ENCODE results near the gene NLRC3. TPM values are rescaled to one million over a fixed set of nuclear protein-coding genes. Genes with fewer than 3 reads are reported as not detected.

Gene NLRC3
- total RNA-seq, 1 donor, result under 0.01 TPM

DNA sequence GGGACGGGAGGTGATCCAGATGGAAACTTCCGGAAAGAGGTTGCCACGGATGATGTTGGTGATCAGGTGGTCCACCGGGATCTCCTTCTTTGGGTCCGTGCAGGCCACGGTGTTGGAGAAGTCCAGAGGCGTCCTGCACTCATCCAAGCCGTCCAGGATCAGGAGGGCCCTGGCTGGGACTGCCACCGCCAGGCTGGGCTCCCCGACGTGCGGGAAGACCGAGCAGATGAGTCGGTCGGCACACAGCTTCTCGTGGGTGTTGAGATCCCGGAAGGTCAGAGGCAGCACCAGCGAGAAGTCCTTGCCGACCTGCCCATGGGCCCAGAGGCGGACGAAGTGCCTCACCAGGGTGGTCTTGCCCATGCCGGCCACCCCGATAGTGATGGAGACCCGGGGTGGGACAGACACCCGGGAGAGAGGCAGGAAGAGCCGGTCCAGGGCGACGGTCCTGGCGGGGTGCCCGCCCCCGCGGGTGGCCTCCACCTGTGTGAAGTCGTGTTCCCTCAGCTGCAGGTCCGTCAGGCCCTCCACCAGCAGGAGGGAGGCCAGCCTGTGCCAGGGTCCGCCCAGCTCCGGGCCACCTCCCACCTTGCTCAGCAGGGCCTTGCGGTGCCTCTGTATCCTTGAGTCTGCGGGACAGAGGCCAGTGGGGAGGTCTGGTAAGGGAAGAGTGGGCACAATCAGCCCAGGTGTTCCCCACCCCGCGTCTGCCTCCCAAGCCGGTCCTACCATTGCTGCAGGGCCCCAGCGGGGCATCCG lies 12.9 kb downstream of the NLRC3 start:
- Histone ChIP-seq H3K4me1 (ENCODE audit: insufficient read depth, low read length) (no peaks in the 10 kb centered on the region), H3K36me3 (ENCODE audit: insufficient read depth, low read length) (no peaks in the 10 kb centered on the region), H3K9me3 (ENCODE audit: low read depth, low read length) (no peaks in the 10 kb centered on the region), H3K79me2 (ENCODE audit: insufficient read depth, low read length) (no peaks in the 10 kb centered on the region), H3K4me3 (ENCODE audit: insufficient read depth, low read length) (no peak overlapping the region), H3K4me2 (ENCODE audit: insufficient read depth, low read length) (no peak overlapping the region), H3K27me3 (ENCODE audit: insufficient read depth, low read length) (no peaks in the 10 kb centered on the region), H4K20me1 (ENCODE audit: insufficient read depth, low read length) (no peaks in the 10 kb centered on the region), H3K27ac (ENCODE audit: low read depth, low read length) (no peak overlapping the region), H2AFZ (ENCODE audit: low read length) (no peak overlapping the region)
- no peak for DNase-seq (ENCODE audit: insufficient read length, low spot score, missing footprints)
- no peak for TF ChIP-seq CTCF (IDR thresholded peaks at IDR 0.05; ENCODE audit: extremely low read depth, low read depth, low read length)

- Histone ChIP-seq H2AFZ (ENCODE audit: low read length) (no peak overlapping the region), H3K4me1 (ENCODE audit: insufficient read depth, low read length) (no peaks in the 10 kb centered on the region), H3K4me3 (ENCODE audit: insufficient read depth, low read length) (no peak overlapping the region), H3K4me2 (ENCODE audit: insufficient read depth, low read length) (no peak overlapping the region), H4K20me1 (ENCODE audit: insufficient read depth, low read length) (no peaks in the 10 kb centered on the region), H3K9me3 (ENCODE audit: low read depth, low read length) (no peaks in the 10 kb centered on the region), H3K27me3 (ENCODE audit: insufficient read depth, low read length) (no peaks in the 10 kb centered on the region), H3K79me2 (ENCODE audit: insufficient read depth, low read length) (no peaks in the 10 kb centered on the region), H3K27ac (ENCODE audit: low read depth, low read length) (no peak overlapping the region), H3K36me3 (ENCODE audit: insufficient read depth, low read length) (no peaks in the 10 kb centered on the region)
- TF ChIP-seq CTCF (IDR thresholded peaks at IDR 0.05; ENCODE audit: extremely low read depth, low read depth, low read length), result no peak
- DNase-seq (ENCODE audit: insufficient read length, low spot score, missing footprints), result no peak
These were observed 14.2 kb downstream of the NLRC3 start for GRCh38 chr16:3562914-3563480.

GRCh38 chr16:3561626-3562025 lies 15.6 kb downstream of the NLRC3 start:
- Histone ChIP-seq H3K27me3 (ENCODE audit: insufficient read depth, low read length) (no peaks in the 10 kb centered on the region), H4K20me1 (ENCODE audit: insufficient read depth, low read length) (no peaks in the 10 kb centered on the region), H3K4me2 (ENCODE audit: insufficient read depth, low read length) (no peak overlapping the region), H3K27ac (ENCODE audit: low read depth, low read length) (no peak overlapping the region), H3K4me1 (ENCODE audit: insufficient read depth, low read length) (no peaks in the 10 kb centered on the region), H3K9me3 (ENCODE audit: low read depth, low read length) (no peaks in the 10 kb centered on the region), H3K79me2 (ENCODE audit: insufficient read depth, low read length) (no peaks in the 10 kb centered on the region), H3K4me3 (ENCODE audit: insufficient read depth, low read length) (no peak overlapping the region), H2AFZ (ENCODE audit: low read length) (no peak overlapping the region), H3K36me3 (ENCODE audit: insufficient read depth, low read length) (no peaks in the 10 kb centered on the region)
- no peak for TF ChIP-seq CTCF (IDR thresholded peaks at IDR 0.05; ENCODE audit: extremely low read depth, low read depth, low read length)
- no peak for DNase-seq (ENCODE audit: insufficient read length, low spot score, missing footprints)

DNA sequence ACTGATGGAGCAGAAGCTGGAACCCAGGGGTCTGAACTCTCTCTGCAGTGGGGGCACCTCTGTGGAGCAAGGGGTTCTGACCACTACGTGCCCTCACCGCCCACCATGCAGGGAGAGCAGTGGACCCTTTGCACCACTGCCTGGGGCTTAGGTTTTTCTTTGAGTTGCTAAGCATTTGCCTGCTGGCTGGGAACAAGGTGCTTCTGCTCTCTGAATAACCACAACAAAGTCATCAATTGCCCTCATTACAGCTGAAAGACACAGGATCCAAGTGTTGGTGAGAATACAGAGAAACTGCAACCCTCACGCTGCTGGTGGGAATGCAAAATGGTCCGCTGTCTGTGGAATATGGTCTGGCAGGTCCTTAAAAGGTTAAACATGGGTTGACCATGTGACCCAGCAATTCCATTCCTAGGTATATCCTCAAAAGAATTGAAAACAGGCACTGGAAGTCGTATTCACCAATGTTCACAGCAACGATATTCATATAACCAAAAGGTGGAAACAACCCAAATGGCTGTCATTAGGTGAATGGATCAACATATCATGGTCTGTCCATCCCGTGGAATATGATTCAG lies 22.8 kb downstream of the NLRC3 start:
- no peak for TF ChIP-seq CTCF (IDR thresholded peaks at IDR 0.05; ENCODE audit: extremely low read depth, low read depth, low read length)
- Histone ChIP-seq H3K9me3 (ENCODE audit: low read depth, low read length) (no peaks in the 10 kb centered on the region), H3K36me3 (ENCODE audit: insufficient read depth, low read length) (no peaks in the 10 kb centered on the region), H3K4me1 (ENCODE audit: insufficient read depth, low read length) (no peaks in the 10 kb centered on the region), H4K20me1 (ENCODE audit: insufficient read depth, low read length) (no peaks in the 10 kb centered on the region), H3K79me2 (ENCODE audit: insufficient read depth, low read length) (no peaks in the 10 kb centered on the region), H3K27ac (ENCODE audit: low read depth, low read length) (no peak overlapping the region), H3K4me3 (ENCODE audit: insufficient read depth, low read length) (no peak overlapping the region), H2AFZ (ENCODE audit: low read length) (no peak overlapping the region), H3K27me3 (ENCODE audit: insufficient read depth, low read length) (no peaks in the 10 kb centered on the region), H3K4me2 (ENCODE audit: insufficient read depth, low read length) (no peak overlapping the region)
- no peak for DNase-seq (ENCODE audit: insufficient read length, low spot score, missing footprints)

Measured in osteoblast (primary cell).